ENCODE measurements around the gene PALD1. TPM values are rescaled to one million over a fixed set of nuclear protein-coding genes. Genes with fewer than 3 reads are reported as not detected.

Gene PALD1
- total RNA-seq, 2 donors from 2014 or later, result 6.7 to 7.4 TPM

DNA sequence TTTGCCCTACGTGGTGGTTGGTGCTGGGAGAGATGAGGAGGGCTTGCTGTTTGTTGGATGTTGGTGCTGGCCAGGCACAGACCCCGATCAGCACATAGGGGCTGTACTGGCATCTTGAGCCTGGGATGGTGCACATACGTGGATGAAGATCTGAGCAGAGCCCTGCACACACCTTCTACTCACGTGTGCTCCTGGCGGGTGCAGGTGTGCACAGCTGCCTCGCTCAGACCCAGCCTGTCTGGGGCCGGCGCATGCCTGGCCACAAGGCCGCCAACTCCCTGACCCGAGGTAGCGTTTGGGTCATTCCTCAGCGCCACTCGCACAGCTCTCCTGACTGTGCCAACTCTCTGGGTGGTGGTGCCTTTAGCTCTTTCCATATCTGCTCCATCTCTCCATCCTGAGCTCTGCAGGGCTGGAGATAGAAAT lies 18.6 kb downstream of the PALD1 start:
- DNase-seq (ENCODE audit: low spot score), result no peak
- intact Hi-C loops (cut with DNase I), result no loop called here

DNA sequence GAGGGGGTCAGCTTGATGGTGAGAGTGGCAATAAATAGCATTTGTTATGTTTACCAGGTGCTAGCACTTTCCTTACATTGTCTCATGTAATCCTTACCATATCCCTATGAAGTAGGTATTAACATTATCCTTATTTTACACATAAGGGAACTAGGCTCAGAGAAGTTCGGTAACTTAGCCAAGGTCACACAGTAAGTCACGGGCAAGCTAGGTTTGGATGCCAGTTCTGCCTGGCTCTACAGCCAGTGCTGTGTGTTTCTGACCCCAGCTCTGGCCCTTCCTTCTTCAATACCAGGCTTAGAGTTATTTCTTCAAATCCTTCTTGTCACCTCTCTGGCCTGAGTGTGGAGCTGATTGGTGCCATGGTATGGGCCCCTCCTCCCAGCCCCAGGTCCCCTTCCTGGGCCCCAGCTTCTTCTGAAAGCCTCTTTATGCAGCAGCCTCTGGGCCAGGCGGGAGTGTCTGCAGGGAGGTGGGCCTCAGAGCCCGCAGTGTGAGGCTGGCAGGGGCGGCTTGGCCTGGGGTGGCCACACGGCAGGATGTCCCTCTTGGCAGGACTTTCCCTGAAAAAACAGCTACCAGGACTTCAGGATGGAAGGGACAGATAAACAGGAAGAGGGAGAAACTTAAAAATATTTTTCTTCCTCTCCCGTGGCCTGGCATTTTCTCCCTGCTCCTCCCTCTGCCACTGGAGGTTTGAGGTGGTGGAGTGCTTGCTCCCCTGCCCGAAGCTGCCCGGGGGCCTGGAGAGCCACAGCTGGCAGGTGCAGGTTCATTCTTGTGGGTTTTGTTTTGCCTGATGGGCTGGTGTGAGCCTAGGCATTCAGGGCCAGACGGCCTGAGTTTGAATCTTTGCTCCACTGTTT lies 20.6 kb downstream of the PALD1 start:
- DNase-seq (ENCODE audit: low spot score), result no peak
- intact Hi-C loops (cut with DNase I), result no loop called here

DNA sequence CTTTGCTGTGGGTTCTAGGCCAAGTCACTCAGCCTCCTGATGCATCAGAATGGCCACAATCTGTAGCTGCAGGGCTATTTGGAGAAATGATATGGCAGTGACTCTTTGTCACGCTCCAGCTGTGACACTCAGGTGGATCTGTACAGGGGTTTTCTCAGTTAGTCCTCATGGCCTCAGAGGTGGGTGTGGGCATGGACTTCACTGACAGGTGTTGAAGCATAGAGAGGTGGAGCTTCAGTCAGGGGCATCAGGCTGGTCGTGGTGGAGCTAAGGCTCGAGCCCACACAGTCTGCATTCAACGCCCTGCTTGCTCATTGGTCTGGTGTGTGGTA lies 21.2 kb downstream of the PALD1 start:
- intact Hi-C loops (cut with DNase I), result no loop called here

DNA sequence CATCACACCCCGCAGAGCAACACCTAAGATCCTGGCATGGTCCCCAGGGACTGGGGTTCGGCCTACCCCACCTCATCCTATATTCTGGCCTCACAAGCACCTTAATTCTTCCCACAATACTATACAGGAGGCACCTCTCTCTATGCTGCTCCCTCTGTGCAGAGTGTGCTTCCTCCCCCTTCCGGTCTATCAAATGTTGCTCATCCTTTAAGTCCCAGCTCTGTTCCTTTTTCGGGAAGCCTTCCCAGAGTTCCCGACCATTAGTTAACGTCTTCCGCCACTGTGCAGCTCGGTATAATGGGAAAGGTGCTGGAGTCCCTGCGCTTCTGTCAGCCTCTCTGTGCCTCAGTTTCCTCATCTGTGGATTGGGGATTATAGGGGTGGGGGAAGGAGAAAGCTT lies 21.8 kb downstream of the PALD1 start:
- intact Hi-C loops (cut with DNase I), result no loop called here
- no peak for DNase-seq (ENCODE audit: low spot score)

More for the DNA sequence above, 21.2 kb downstream of the PALD1 start:
- DNase-seq (ENCODE audit: low spot score), result no peak

DNA sequence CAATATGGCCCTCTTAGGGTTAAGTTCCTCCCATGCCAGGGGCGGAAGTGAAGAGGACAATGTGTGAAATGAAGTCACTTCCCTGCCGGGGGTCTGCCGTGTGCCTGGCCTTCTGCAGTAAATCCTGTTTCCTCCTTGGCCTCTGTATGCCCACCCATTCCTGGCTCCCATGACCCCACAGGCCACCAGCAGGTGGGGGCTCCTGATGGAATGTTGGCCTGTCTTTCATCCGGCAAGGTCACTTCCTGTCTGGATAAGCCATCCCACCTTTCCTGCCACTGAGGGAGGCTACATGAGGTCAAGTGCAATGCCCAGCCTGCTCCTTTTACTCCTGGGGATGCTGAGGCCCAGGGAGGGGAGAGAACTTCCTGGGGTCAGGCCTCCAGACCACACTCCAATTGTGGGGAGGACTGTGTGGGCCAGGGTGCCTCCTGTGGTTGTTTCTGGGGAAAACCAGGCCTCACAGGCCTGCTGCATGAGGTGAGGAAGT lies 22.3 kb downstream of the PALD1 start:
- no peak for DNase-seq (ENCODE audit: low spot score)
- intact Hi-C loops (cut with DNase I), result no loop called here

DNA sequence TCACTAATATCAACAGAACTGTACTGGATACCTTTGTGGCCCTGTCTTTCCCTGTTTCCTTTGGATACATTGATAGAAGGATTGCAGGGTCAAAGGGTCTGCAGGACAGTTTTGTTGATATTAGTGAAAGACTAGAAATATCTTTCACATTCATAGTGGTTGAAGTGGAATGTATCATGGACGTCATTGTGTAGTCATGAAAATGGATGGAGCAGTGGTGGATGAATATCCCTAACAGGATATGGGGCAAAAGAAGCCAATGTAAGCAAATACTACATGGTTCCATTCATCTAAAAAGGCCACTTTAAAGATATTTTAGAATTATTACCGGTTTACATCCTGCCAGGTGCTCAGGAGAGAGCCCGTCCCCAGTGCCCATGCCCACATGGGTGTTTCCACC lies 23.8 kb downstream of the PALD1 start:
- DNase-seq (ENCODE audit: low spot score), result no peak
- intact Hi-C loops (cut with DNase I), result no loop called here

DNA sequence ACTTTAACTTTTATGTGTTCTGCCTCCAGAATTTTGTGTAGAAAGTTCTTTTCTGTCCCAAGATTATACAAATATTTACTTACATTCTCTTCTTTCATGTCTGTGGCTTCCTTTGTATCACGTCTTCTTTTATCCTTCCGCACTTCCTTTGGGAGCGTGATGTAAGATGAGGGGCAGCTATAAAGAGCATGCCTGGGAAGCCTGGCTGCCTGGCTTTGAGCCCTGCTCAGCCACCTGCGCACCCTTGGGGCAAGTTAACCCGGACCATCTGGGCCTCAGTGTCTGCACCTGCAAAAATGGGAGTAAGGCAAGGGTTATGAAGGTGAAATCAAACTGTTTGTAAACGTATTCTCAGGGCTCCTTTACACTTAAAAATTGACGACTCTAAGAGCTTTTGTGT lies 25.2 kb downstream of the PALD1 start:
- intact Hi-C loops (cut with DNase I), result no loop called here
- no peak for DNase-seq (ENCODE audit: low spot score)

DNA sequence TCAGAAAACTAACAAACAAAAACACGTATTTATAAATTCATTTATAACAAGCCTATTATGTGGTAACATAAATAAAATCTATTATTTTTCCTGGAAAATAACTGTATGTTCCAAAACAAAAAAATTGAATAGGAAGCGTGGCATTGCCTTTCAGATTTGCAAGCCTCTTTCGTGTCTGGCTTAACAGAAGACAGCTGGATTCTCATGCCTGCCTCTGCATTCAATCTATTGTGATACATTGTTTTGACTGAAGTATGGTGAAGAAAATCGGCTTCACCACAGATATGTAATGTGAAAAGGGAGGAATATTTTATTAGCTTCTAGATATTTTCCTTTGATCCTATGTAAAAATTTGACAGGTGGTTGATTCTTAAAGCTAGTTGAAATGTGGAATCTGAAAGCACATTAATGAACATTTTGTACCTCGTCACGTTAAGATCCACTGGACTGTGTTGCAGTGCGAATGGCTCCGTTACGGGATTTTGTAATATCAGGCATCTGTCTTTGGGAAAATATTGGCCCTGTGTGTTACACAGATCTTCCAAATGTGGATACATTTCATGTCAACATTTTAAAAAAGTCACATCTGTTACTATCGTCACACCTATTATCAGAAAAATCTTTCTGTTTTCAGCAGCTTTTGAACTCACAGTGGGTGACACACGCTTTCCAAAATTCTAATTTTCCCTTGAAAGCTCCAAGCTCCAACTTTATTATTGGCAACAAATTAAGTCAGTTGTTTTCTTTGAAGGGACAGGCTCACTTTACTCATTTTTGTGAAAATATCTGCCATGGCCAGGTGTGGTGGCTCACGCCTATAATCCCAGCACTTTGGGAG lies 26.2 kb downstream of the PALD1 start:
- intact Hi-C loops (cut with DNase I), result no loop called here
- no peak for DNase-seq (ENCODE audit: low spot score)

DNA sequence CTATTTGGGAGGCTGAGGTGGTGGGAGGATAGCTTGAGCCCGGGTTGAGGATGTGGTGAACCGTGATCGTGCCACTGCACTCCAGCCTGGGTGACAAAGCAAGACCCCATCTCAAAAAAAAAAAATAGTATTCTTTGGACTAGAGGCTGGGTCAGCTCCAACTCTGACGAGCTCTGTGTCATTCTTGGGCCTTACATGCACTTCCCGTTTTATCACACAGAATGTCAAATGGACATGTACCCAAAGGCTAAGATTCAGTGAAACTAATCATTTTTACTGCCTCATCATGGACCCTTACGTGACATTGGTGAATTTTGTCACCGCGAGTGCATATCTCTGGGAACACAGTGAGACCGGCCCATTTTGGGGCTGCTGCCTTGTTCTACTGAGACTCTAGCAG lies 27.3 kb downstream of the PALD1 start:
- no peak for DNase-seq (ENCODE audit: low spot score)
- intact Hi-C loops (cut with DNase I), result no loop called here

DNA sequence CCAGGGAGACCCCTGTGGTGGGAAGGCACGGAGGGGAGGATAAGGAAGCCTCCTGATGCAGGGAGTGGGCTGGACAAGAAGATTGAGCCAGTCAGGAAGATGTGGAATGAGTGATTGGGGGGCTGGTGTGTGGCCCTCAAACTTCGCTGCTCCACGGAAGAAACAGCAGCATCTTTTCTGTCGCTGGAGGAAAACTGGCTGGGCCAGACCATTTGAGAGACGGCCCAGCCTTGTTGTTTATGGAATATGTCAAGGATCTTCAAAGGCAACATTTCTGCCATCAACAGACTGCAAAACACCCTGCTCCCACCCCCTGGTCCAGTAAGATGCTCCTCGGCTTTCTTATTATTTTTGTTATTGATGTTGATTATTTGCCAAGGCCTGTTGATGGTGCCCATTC lies 29.4 kb downstream of the PALD1 start:
- no peak for DNase-seq (ENCODE audit: low spot score)
- intact Hi-C loops (cut with DNase I), result no loop called here

DNA sequence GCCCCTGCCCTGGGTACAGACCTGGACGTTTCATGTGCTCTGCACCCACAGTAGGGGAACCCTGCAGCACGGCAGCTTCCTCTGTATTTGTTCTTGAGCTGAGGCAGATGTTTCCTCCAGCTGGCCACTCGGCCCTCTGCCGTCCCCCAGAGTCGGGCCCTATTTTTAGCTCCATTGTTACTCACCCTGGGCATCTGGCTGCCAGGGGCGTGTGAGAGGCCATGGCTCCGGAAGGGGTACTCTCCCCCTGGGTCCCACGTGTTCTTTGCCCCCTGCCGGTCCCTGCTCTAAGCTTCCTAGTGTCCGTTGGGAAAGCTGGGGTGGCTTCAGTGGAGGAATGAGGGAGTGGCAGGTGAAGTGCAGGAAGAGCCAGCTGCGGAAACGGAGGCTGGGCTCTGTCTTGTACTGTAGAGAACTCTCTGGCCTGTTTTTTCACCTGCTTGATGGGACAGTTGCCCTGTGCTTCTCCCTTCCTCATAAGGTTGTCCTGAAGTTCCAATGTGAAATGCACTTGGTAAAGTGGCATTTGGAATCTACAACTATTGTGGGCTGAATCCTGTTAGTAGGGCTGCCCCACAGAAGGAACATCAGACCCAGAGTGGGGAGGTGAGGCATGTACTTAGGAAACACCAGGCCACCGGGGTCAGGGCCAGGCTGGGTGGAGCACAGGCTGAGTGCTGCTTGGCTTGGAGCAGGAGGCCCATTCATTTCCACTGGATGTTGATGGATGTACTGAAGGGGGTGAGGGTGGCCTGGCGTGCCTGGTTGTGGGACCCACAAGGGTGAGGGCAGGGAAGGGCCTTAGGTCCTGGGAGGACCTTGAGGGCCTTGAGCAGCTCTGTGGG lies 30.6 kb downstream of the PALD1 start:
- DNase-seq (ENCODE audit: low spot score), result no peak
- intact Hi-C loops (cut with DNase I), result no loop called here

DNA sequence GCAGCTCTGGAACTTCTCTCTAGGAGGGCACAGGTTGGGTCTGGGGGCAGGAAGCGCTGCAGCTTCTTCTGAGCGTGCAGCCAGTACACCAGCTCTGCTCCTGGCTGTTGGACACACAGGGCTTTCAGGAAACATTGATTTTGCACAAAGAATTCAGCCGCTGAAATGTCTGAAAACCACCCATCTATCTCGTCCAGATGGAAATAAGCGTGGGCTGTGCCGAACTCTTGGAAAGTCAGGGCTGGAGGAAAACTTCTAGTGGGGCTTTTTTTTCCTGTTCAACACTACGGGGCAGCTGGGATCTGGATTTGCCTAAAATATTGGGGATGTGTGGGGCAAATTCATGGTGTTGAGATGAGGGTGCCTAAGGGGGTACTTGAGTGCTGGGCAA lies 31.2 kb downstream of the PALD1 start:
- intact Hi-C loops (cut with DNase I), result loop anchor here in 1 of 2 donors (2.0 kb wide), 1 partner anchor 31 kb away; no protein-coding TSS in a partner anchor
- DNase-seq (ENCODE audit: low spot score), result no peak

DNA sequence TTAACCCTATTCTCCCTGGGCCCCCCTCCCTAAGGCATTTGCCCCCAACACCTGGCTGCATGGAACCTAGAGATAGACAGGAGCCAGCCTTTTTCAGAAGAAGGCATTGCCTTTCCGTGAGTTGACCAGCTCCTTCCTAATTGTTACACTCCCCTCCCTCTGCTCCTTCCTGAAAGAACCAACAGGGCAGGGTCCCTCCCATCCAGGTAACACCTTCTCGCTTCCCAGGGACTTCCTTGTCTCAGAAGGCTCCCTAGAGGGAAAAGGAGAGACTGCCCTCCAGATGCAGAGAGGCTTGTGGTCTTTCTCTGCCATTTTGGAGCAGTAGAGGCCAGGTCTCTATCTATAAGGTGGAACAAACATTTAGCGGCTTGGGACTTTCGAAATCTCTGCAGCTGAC lies 31.9 kb downstream of the PALD1 start:
- intact Hi-C loops (cut with DNase I), result loop anchor here in 1 of 2 donors (2.0 kb wide), 1 partner anchor 30 kb away; no protein-coding TSS in a partner anchor
- no peak for DNase-seq (ENCODE audit: low spot score)

DNA sequence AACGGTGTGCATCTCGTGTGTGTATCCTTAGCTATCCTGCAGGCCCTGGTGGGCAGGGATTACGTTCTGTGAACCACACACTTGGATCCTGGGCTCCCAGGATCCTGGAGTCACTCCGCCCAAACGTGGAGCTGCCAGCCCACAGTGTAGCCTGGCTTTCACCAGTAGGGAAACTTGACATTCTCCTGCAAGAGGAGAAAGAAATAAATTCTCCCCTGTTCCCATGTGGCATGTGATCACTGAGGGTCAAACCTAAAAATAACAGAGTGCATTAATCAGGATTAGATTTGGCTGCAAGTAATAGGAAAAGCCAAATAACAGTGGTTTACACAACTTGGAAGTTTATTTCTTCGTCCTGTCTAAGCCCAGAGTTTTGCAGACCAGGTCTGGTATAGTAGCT lies 32.3 kb downstream of the PALD1 start:
- intact Hi-C loops (cut with DNase I), result loop anchor here in 1 of 2 donors (2.0 kb wide), 1 partner anchor 30 kb away; no protein-coding TSS in a partner anchor
- no peak for DNase-seq (ENCODE audit: low spot score)

DNA sequence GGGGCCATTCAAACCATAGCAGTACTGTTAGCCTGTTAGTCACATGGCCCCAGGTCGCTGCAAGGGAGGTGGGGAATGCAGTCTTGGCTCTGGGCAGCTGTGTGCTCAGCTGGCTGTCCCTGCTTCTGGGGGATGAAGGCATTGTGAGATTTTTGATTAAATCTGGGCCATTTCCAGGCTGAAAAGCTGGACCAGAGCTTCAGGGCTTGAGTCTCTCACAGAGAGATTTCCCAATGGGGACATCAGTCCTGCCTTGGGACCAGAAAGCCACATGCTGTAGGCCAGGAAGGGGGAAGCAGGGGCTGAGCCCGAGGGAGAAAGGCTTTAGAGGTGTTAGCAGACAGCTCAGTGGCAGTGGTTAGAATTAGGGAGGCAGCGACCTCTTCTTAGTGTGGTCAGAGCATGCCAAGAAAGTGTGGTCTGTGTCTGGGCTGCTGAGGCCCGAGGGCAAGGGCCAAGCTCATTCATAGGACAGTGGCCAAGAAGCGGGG lies 33.6 kb downstream of the PALD1 start:
- no peak for DNase-seq (ENCODE audit: low spot score)
- intact Hi-C loops (cut with DNase I), result no loop called here

DNA sequence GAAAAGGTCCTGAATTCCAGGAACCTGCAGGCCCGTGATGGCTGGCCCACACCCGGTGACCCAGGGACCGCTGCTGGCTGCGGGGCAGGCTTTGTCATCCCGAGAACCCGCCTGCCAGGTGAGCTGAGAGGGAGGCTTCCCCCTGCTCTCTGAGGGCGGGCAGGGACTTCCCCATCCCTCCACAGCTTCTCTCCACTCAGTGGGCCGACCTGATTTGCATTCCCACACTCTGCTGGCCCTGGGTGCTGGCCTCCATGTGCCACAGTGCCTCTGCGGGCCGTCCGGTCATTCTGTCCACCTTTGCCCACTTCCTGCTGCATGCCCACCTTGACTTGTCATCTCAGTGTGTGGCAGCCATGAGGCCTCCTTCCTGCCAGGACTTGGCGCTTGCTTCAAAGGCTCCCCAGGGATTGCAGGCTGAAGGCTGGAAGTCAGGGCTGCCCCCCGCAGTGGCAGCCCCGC lies 35.3 kb downstream of the PALD1 start:
- intact Hi-C loops (cut with DNase I), result no loop called here
- DNase-seq (ENCODE audit: low spot score), result no peak

DNA sequence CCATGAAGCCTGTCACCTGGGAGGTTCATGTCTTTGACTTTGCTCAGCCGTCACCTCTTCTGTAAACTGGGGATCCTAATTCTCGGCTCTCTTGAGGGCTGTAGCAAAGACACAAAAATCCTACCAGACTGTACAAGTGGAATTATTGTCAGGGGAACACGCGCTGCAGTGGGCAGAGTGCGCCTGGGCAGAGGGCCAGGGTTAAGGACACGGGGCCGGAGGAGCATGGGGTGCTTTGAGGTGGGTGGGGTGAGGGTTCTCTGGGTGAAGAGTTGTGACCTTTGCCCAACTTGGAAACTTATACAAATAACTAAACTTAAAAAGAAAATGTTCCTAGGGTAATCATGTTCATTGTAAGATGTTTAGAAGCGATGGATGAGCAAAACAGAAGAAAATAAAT lies 36.0 kb downstream of the PALD1 start:
- DNase-seq (ENCODE audit: low spot score), result no peak
- intact Hi-C loops (cut with DNase I), result no loop called here

DNA sequence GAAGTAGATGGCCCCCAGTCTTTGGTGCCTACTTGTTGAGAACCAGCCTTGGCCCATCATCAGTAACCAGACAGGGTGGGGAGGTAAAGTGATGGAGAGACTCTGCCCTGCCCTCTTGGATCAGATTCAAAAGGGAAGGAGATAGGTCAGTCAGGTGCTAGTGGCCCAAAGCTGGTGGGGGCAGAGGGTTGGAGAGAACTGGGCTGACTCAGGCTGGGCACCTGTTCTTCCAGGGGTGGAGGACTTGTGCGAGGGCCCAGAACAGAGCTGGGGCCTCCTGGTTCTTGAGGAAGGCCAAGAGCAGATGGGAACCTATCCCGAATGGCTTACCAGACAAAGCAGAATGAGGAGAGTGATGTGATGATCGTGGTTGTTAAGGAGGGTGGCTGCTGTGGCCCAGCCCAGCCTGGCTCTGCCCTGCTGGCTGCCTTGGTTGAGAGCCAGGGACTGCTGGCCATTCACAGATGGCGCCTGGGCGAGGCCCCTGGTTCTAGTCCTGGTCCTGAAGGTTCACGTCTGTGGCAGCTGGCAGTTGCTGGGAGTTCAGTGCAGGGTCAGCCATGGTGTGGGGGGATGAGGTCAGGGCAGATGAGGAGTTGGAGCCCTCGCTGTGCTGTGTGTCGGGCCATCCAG lies 36.6 kb downstream of the PALD1 start:
- intact Hi-C loops (cut with DNase I), result no loop called here
- no peak for DNase-seq (ENCODE audit: low spot score)

DNA sequence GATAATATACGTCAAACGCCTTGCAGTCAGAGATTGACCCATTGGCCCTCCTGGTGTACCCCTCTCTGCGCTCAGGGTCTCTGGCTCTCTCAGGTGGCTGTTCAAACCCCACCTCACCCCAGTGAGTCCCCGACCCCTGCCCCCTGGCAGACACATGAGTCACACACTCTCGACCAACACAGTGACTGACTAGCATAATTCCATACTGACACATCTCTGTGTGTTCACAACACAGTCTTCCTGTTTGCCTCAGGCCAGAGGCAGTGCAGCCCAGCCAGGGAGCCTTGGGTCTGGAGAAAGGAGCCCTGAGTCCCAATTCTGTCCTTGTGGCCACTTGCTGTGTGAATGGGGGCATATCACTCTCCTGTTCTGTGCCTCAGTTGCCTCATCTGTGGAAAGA lies 40.1 kb downstream of the PALD1 start:
- intact Hi-C loops (cut with DNase I), result no loop called here

More for the DNA sequence above, 40.1 kb downstream of the PALD1 start:
- DNase-seq (ENCODE audit: low spot score), result no peak
